ENCODE data around the gene GLI3. TPM values are rescaled to one million over a fixed set of nuclear protein-coding genes. Genes with fewer than 3 reads are reported as not detected.

The GLI3 gene
- total and polyA plus RNA-seq, 10 of the 15 experiments (the other 5 are each of a cell fraction or from before 2014, with no cell fraction given): 0.01 TPM; not detected in 8

GRCh38 chr7:42151309-42151708, 85.7 kb downstream of the GLI3 start:
- POLR2A ChIA-PET: no interaction called here
- FAIRE-seq (no peak), ATAC-seq (no peak), DNase-seq (ENCODE audit: low read depth, low spot score) (no peak)
- H3K9ac ChIP-seq (ENCODE audit: control insufficient read depth, insufficient read depth, low read length): no peak overlapping the region
- SMC1A ChIA-PET (ENCODE audit: uncharacterized antibody, unreplicated experiment): no interaction called here
- in situ Hi-C loops (cut with MboI) (no loop called here), intact Hi-C loops (cut with micrococcal nuclease; ENCODE audit: unreplicated experiment) (no loop called here)
- H3K4me1 ChIP-seq (ENCODE audit: control insufficient read depth, insufficient read depth, low read length): no peaks in the 10 kb centered on the region
- no peaks in the 10 kb centered on the region for H3K27me3 ChIP-seq (replicated peaks in 1 of 2; ENCODE audit: control insufficient read depth in 2 of 2, insufficient read depth in 2 of 2, low read length in 1 of 2)
- H3K4me3 ChIP-seq: no peak overlapping the region
- RAD21 ChIA-PET (ENCODE audit: unreplicated experiment): no interaction called here
- no peaks in the 10 kb centered on the region for H3K9me3 ChIP-seq (replicated peaks; ENCODE audit: control insufficient read depth, insufficient read depth, low read length)
- H4K20me1 ChIP-seq (ENCODE audit: control insufficient read depth, insufficient read depth): no peaks in the 10 kb centered on the region
- BruUV-seq (replicated peaks): no TSS peak
- H3K27ac ChIP-seq (ENCODE audit: control insufficient read depth, insufficient read depth): no peak overlapping the region
- CTCF ChIA-PET: no interaction called here
- no peak for TF ChIP-seq RAD21 (IDR thresholded peaks at IDR 0.05; ENCODE audit: insufficient read depth, low read depth, low read length)
- TF ChIP-seq SUPT20H (IDR thresholded peaks at IDR 0.05; ENCODE audit: borderline replicate concordance, control insufficient read depth, low read depth, low read length): no peak
- no peak for TF ChIP-seq SRF (IDR thresholded peaks at IDR 0.05; ENCODE audit: low read depth in 2 of 2, low read length in 2 of 2)
- TF ChIP-seq RELB (IDR thresholded peaks at IDR 0.05; ENCODE audit: low read depth): no peak
- TF ChIP-seq IRF4 (IDR thresholded peaks at IDR 0.05; ENCODE audit: low read depth, low read length): no peak
- TF ChIP-seq ESRRA (IDR thresholded peaks at IDR 0.05; ENCODE audit: low read length): no peak
- no peak for TF ChIP-seq HDAC6 (IDR thresholded peaks at IDR 0.05; ENCODE audit: unreplicated experiment)
- no peak for TF ChIP-seq RELA (IDR thresholded peaks at IDR 0.05; ENCODE audit: borderline replicate concordance, partially characterized antibody)
- no peak for TF ChIP-seq FOS (IDR thresholded peaks at IDR 0.05; ENCODE audit: borderline replicate concordance, extremely low read depth, insufficient read length)
- TF ChIP-seq ZNF622 (IDR thresholded peaks at IDR 0.05): no peak
- TF ChIP-seq NBN (IDR thresholded peaks at IDR 0.05): no peak
- no peak for TF ChIP-seq E2F4 (IDR thresholded peaks at IDR 0.05; ENCODE audit: low read depth, low read length)
- no peak for TF ChIP-seq MLLT1 (IDR thresholded peaks at IDR 0.05)
- TF ChIP-seq ZNF592 (IDR thresholded peaks at IDR 0.05): no peak
- TF ChIP-seq CREB1 (IDR thresholded peaks at IDR 0.05; ENCODE audit: low read depth): no peak
- TF ChIP-seq CHD4 (IDR thresholded peaks at IDR 0.05): no peak
- TF ChIP-seq SREBF1 (IDR thresholded peaks at IDR 0.05; ENCODE audit: low read length): no peak
- TF ChIP-seq FOXK2 (IDR thresholded peaks at IDR 0.05): no peak
- 59% methylated on average over 7 of the region's 7 CpGs for WGBS (ENCODE audit: insufficient coverage, insufficient replicate concordance, low lambda C conversion rate, missing lambda C conversion rate)
- H3K79me2 ChIP-seq (ENCODE audit: control insufficient read depth, insufficient read depth, low read length): no peaks in the 10 kb centered on the region
- no peak overlapping the region for H2AFZ ChIP-seq (ENCODE audit: control insufficient read depth, low read depth, low read length)
- no peak overlapping the region for H3K4me2 ChIP-seq (ENCODE audit: control insufficient read depth, insufficient read depth)
- no peaks in the 10 kb centered on the region for H3K36me3 ChIP-seq (ENCODE audit: control insufficient read depth in 2 of 2, insufficient read depth in 2 of 2, low read length in 1 of 2)

Data from GM12878 (cell line).